GM12878 (cell line): ENCODE data around the gene STK33.

Source experiments
- CREM ChIP-seq: IDR thresholded peaks from 2 replicates; pipeline ENCODE4 v1.6.1; 2014; ENCODE audit warnings: antibody characterized with exemption, low read depth
- CTCF ChIP-seq, 3 experiments: IDR thresholded peaks in 2 of 3; conservative IDR thresholded peaks in 1 of 3; 2 replicates each; pipeline ENCODE4 v1.5.1; 2011; ENCODE audit warnings: low read depth in 3 of 3, low read length in 3 of 3, mild to moderate bottlenecking in 3 of 3, control low read depth in 2 of 3, moderate library complexity in 2 of 3, inconsistent platforms in 1 of 3, mixed read lengths in 1 of 3; ENCODE audit not compliant: control insufficient read depth in 2 of 3, insufficient read depth in 1 of 3; ENCODE audit errors: extremely low read depth in 1 of 3
- EZH2 ChIP-seq: IDR thresholded peaks from 2 replicates; pipeline ENCODE4 v1.6.1; 2012; ENCODE audit warnings: low read depth, mild to moderate bottlenecking, control low read depth, inconsistent platforms, low read length, borderline replicate concordance; ENCODE audit not compliant: control insufficient read depth
- HDAC2 ChIP-seq: fragments of 200-600 bp; sonication (generic); IDR thresholded peaks from 2 replicates; pipeline ENCODE4 v1.6.1; 2017
- POLR2A ChIP-seq: IDR thresholded peaks from 2 replicates; pipeline ENCODE4 v1.6.1; 2011; ENCODE audit warnings: low read depth, mild to moderate bottlenecking, low read length
- POLR2AphosphoS5 ChIP-seq: IDR thresholded peaks from 2 replicates; pipeline ENCODE4 v1.6.1; 2011; ENCODE audit warnings: mild to moderate bottlenecking, low read length, inconsistent platforms
- RAD21 ChIP-seq: IDR thresholded peaks from 2 replicates; pipeline ENCODE4 v1.6.1; 2011; ENCODE audit warnings: mild to moderate bottlenecking, low read depth, low read length, moderate library complexity; ENCODE audit not compliant: insufficient read depth
- ZNF384 ChIP-seq: IDR thresholded peaks from 2 replicates; pipeline ENCODE4 v1.6.1; 2012; ENCODE audit warnings: low read depth, mild to moderate bottlenecking, low read length, improper control_type of control experiment, borderline replicate concordance
- TF ChIP-seq, protein P1 (sequence below): fragments of 450-650 bp; IDR thresholded peaks from 2 replicates; pipeline ENCODE4 v1.6.1; 2018; ENCODE audit warnings: borderline replicate concordance, mild to moderate bottlenecking; ENCODE audit not compliant: partially characterized antibody
- TF ChIP-seq, protein P2 (sequence below): IDR thresholded peaks from 2 replicates; pipeline ENCODE4 v1.6.1; 2012; ENCODE audit warnings: low read depth, low read length, improper control_type of control experiment

GRCh38 chr11:8382436-8383053, 211.5 kb downstream of the STK33 start:
- TF ChIP-seq HDAC2 (no peak), CTCF (IDR thresholded peaks at IDR 0.05 in 2 of 3, conservative IDR thresholded peaks at IDR 0.05 in 1 of 3; ENCODE audit: control insufficient read depth in 2 of 3, extremely low read depth in 1 of 3, insufficient read depth in 1 of 3, low read depth in 3 of 3, low read length in 3 of 3) (no peak), POLR2A (no peak), EZH2 (no peak), ZNF384 (no peak), RAD21 (no peak), CREM (no peak), POLR2AphosphoS5 (no peak)
- TF ChIP-seq, protein P1, sequence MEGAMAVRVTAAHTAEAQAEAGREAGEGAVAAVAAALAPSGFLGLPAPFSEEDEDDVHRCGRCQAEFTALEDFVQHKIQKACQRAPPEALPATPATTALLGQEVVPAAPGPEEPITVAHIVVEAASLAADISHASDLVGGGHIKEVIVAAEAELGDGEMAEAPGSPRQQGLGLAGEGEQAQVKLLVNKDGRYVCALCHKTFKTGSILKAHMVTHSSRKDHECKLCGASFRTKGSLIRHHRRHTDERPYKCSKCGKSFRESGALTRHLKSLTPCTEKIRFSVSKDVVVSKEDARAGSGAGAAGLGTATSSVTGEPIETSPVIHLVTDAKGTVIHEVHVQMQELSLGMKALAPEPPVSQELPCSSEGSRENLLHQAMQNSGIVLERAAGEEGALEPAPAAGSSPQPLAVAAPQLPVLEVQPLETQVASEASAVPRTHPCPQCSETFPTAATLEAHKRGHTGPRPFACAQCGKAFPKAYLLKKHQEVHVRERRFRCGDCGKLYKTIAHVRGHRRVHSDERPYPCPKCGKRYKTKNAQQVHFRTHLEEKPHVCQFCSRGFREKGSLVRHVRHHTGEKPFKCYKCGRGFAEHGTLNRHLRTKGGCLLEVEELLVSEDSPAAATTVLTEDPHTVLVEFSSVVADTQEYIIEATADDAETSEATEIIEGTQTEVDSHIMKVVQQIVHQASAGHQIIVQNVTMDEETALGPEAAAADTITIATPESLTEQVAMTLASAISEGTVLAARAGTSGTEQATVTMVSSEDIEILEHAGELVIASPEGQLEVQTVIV: no peak
- TF ChIP-seq, protein P2, sequence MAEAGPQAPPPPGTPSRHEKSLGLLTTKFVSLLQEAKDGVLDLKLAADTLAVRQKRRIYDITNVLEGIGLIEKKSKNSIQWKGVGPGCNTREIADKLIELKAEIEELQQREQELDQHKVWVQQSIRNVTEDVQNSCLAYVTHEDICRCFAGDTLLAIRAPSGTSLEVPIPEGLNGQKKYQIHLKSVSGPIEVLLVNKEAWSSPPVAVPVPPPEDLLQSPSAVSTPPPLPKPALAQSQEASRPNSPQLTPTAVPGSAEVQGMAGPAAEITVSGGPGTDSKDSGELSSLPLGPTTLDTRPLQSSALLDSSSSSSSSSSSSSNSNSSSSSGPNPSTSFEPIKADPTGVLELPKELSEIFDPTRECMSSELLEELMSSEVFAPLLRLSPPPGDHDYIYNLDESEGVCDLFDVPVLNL: no peak
